OCI-M2 (cell line): ENCODE measurements around the gene ZNF345.

ENCODE experiments used
- DNase-seq: peaks from one replicate; lab custom pipeline; 2025; ENCODE audit not compliant: unreplicated experiment; lab: John Stamatoyannopoulos, UW

The ZNF345 gene

GRCh38 chr19:36916991-36917390, 66.3 kb downstream of the ZNF345 start:
- peak; percentile 95 for DNase-seq

- no peak for DNase-seq
These were observed 67.4 kb downstream of the ZNF345 start for GRCh38 chr19:36918090-36918489.
